Glutamatergic neuron (in vitro differentiated cells): ENCODE measurements around the gene CNOT6. TPM values are rescaled to one million over a fixed set of nuclear protein-coding genes. Genes with fewer than 3 reads are reported as not detected.
"Not testable (repeated sequence)": the region's sequence is repeated elsewhere in the genome, so short reads cannot be mapped to it uniquely, and the experiment has no call there.

Experiments
- DNase-seq: peaks from one replicate; pipeline ENCODE4 v3.0.0; 2022
- H3K27ac Mint-ChIP-seq: one replicate; pipeline ENCODE4 v1.8.0; 2020; ENCODE audit warnings: mild to moderate bottlenecking, mixed read lengths, inconsistent platforms; ENCODE audit not compliant: unreplicated experiment
- H3K27me3 Mint-ChIP-seq: one replicate; pipeline ENCODE4 v1.8.0; 2020; ENCODE audit warnings: mild to moderate bottlenecking, moderate library complexity, mixed read lengths, inconsistent platforms; ENCODE audit not compliant: unreplicated experiment
- H3K36me3 Mint-ChIP-seq: one replicate; pipeline ENCODE4 v1.8.0; 2020; ENCODE audit warnings: mild to moderate bottlenecking, mixed read lengths, inconsistent platforms; ENCODE audit not compliant: unreplicated experiment
- H3K4me1 Mint-ChIP-seq: one replicate; pipeline ENCODE4 v1.8.0; 2020; ENCODE audit warnings: mild to moderate bottlenecking, low read depth, mixed read lengths, inconsistent platforms; ENCODE audit not compliant: unreplicated experiment
- H3K4me3 Mint-ChIP-seq: one replicate; pipeline ENCODE4 v1.8.0; 2020; ENCODE audit warnings: mild to moderate bottlenecking, mixed read lengths, inconsistent platforms; ENCODE audit not compliant: unreplicated experiment
- H3K9me3 Mint-ChIP-seq: one replicate; pipeline ENCODE4 v1.8.0; 2020; ENCODE audit warnings: mild to moderate bottlenecking, moderate library complexity, mixed read lengths, inconsistent platforms; ENCODE audit not compliant: unreplicated experiment
- total RNA-seq: library from RNA; stranded (reverse); fragmentation: NEBNext Ultra II Directional; extraction: Animal tissue kit (Norgen Biotek cat#: 25700); gene quantifications from one replicate; pipeline ENCODE4 v1.2.1, GENCODE V29; 2021; ENCODE audit not compliant: unreplicated experiment
- TF ChIP-seq, protein P1 (sequence below): fragments of 200-600 bp; sonication (generic); IDR thresholded peaks from one replicate; pipeline ENCODE4 v1.5.0; 2021; ENCODE audit not compliant: partially characterized antibody, unreplicated experiment

CNOT6 gene
- total RNA-seq, 1 donor from 2014 or later: 62.0 TPM

DNA sequence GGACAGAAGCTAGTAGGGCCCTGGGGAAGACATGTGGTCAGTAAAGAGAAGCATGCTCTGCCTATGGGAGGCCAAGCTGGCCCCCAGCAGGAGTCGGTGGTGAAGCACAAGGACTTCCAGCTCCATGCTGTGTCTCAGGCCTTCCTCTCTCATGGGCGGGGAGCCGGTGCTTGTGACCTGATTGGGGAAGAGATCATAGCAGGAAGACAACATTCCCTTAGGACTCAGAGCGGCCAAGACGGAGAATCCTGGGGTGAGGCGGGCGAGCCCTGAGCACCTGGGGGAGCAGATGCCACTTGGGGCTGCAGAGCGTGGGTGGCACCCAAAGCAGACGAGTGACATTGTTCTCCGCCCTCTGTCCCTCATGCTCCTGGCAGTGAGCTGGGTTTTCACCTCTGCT lies 33.3 kb upstream of the CNOT6 start:
- peaks cover 12% of the 10 kb centered on the region for H3K36me3 Mint-ChIP-seq
- DNase-seq: no peak
- peaks cover 11% of the 10 kb centered on the region for H3K9me3 Mint-ChIP-seq
- H3K4me1 Mint-ChIP-seq: no peaks in the 10 kb centered on the region
- H3K27me3 Mint-ChIP-seq: peaks cover 8% of the 10 kb centered on the region
- TF ChIP-seq, protein P1, sequence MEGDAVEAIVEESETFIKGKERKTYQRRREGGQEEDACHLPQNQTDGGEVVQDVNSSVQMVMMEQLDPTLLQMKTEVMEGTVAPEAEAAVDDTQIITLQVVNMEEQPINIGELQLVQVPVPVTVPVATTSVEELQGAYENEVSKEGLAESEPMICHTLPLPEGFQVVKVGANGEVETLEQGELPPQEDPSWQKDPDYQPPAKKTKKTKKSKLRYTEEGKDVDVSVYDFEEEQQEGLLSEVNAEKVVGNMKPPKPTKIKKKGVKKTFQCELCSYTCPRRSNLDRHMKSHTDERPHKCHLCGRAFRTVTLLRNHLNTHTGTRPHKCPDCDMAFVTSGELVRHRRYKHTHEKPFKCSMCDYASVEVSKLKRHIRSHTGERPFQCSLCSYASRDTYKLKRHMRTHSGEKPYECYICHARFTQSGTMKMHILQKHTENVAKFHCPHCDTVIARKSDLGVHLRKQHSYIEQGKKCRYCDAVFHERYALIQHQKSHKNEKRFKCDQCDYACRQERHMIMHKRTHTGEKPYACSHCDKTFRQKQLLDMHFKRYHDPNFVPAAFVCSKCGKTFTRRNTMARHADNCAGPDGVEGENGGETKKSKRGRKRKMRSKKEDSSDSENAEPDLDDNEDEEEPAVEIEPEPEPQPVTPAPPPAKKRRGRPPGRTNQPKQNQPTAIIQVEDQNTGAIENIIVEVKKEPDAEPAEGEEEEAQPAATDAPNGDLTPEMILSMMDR: no peak
- no peak overlapping the region for H3K27ac Mint-ChIP-seq
- no peak overlapping the region for H3K4me3 Mint-ChIP-seq

DNA sequence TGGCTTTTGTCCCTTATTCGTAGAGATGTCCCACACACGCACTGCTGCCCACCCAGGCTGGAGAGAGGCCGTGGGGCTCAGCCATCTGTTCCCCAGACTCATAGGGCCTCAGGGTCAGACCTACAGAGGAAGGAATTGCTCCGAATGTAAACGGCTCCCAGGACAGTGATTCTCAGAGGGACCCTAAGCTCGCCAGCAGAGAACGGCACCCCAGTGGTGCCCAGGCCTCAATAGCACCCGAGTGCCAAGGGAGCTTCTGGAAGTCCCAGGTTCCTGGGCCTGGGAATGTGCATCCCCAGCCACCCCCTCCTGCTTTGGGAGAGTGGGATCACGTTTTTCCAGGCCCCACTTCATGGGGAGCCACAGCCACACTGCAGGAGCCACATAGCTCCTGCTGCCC lies 32.9 kb upstream of the CNOT6 start:
- DNase-seq: no peak
- Mint-ChIP-seq H3K36me3 (peaks cover 12% of the 10 kb centered on the region), H3K9me3 (peaks cover 11% of the 10 kb centered on the region), H3K27ac (no peak overlapping the region), H3K4me3 (no peak overlapping the region), H3K4me1 (no peaks in the 10 kb centered on the region), H3K27me3 (peaks cover 8% of the 10 kb centered on the region)
- TF ChIP-seq, protein P1: no peak

DNA sequence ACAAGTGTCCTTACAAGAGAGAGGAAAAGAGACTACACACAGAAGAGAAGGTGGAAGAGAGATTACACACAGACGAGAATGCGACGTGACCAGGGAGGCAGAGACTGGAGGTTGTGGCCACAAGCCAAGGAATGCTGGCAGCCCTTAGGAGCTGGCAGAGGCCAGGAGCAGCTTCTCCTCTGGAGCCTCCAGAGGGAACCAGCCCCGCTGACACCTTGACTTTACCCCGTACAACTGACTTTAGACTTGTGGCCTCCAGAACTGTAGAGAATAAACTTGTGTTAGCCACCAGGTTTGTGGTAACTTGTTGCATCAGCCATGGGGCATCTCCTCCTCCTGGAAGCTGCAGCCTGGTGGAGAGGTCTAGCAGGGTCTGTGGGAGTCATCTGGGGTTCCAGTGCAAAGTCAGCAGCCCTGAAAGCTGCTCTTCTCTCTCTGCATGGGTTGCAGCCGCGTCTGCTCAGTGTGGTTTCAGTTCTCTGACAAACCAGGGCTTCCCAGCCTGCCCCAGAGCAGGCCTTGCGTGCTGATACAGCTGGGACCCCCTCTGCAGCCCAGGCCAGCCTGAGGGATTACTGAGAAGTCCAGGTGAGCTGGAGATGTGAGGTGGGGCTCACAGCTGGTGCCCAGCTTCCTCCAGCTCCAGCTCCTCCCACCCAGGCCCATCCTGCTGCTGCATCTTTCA lies 30.8 kb upstream of the CNOT6 start:
- H3K4me1 Mint-ChIP-seq: no peaks in the 10 kb centered on the region

DNA sequence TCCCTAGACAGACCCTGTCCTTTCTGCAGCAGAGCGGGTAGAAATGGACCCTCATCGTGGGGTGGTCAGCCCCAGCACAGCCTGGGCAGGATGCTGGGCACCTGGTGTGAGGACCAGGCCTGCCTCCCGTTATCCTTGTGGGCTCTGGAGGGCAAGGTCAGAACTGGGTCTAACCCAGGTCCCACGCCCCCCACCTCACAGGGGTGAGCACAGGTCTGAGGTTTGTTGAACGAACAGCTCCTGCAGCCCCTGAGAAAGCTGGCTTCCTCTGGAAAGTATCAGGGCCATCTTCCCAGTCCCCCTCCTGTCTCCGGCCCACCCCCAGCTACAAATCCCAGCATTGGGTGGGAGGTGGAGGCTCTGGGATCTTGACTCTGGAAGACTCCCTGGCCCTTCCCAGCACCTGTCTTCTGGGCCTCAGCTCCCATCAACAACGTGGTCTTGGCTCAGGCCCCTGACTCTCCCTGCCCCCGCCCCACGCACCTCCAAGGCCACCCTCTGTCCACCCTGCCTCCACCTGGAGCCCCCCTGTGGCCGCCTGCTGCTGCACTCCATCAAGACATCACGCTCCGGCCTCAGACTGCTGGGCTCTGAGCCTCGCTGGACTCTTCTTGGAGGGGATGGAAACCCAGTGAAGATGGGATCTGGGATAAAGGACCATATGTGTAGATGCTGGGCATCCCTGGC lies 30.1 kb upstream of the CNOT6 start:
- no peak overlapping the region for H3K27ac Mint-ChIP-seq
- H3K4me3 Mint-ChIP-seq: no peak overlapping the region
- no peaks in the 10 kb centered on the region for H3K4me1 Mint-ChIP-seq
- peaks cover 12% of the 10 kb centered on the region for H3K27me3 Mint-ChIP-seq
- TF ChIP-seq, protein P1: no peak
- DNase-seq: no peak
- no peaks in the 10 kb centered on the region for H3K36me3 Mint-ChIP-seq
- peaks cover 7% of the 10 kb centered on the region for H3K9me3 Mint-ChIP-seq

More for the DNA sequence above, 30.8 kb upstream of the CNOT6 start:
- H3K9me3 Mint-ChIP-seq: peaks cover 9% of the 10 kb centered on the region
- H3K27me3 Mint-ChIP-seq: peaks cover 10% of the 10 kb centered on the region
- H3K4me3 Mint-ChIP-seq: no peak overlapping the region
- TF ChIP-seq, protein P1: no peak
- DNase-seq: no peak
- H3K36me3 Mint-ChIP-seq: peaks cover 4% of the 10 kb centered on the region
- H3K27ac Mint-ChIP-seq: no peak overlapping the region

DNA sequence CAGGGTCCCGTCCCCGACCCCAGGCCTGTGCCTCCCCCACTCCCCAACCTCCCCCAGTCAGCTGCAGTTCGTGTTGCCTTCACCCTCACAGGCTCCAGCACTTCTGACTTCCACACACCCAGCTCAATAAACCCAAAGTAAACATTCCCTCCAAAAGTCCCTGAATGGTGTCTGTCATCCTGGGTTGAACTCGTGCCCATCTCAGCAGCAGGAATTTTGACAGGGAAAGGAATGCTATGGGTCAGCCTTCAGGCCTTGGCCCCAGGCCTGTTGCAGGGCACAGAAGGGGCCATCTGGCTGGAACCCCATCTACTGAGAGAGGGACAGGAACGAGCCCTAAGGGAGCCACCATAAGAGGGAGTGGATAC lies 29.6 kb upstream of the CNOT6 start:
- H3K4me3 Mint-ChIP-seq: no peak overlapping the region

DNA sequence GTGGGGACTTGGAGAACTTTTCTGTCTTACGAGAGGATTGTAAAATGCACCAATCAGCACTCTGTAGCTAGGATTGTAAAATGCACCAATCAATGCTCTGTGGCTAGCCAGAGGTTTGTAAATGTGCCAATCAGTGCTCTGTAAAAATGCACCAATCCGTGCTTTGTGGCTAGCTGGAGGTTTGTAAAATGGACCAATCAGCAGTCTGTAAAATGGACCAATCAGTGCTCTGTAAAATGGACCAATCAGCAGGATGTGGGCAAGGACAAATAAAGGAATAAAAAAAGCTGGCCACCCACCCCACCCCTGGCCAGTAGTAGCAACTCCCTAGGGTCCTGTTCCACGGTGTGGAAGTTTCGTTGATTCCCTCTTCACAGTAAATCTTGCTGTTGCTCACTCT lies 29.1 kb upstream of the CNOT6 start:
- not testable (repeated sequence) for H3K9me3 Mint-ChIP-seq, H3K36me3 Mint-ChIP-seq, DNase-seq, H3K4me3 Mint-ChIP-seq, H3K27ac Mint-ChIP-seq, H3K4me1 Mint-ChIP-seq
- H3K27me3 Mint-ChIP-seq: peaks cover 12% of the 10 kb centered on the region

More for the DNA sequence above, 29.6 kb upstream of the CNOT6 start:
- no peaks in the 10 kb centered on the region for H3K4me1 Mint-ChIP-seq
- no peaks in the 10 kb centered on the region for H3K36me3 Mint-ChIP-seq
- H3K27me3 Mint-ChIP-seq: peaks cover 12% of the 10 kb centered on the region
- H3K27ac Mint-ChIP-seq: no peak overlapping the region
- peaks cover 6% of the 10 kb centered on the region for H3K9me3 Mint-ChIP-seq
- TF ChIP-seq, protein P1: no peak
- no peak for DNase-seq
